HG02588 (cell line): ENCODE results near the gene PHLDA2.

Experiments used
- ATAC-seq: cut with Tn5 transposase; IDR thresholded peaks from one replicate; pipeline ENCODE4 v1.9.1; 2021; ENCODE audit warnings: mild to moderate bottlenecking, moderate library complexity; ENCODE audit not compliant: unreplicated experiment

Gene PHLDA2

GRCh38 chr11:2883979-2884815, 45.0 kb downstream of the PHLDA2 start:
- ATAC-seq = no peak

- ATAC-seq = no peak
These were observed 45.6 kb downstream of the PHLDA2 start for GRCh38 chr11:2883640-2883978.

DNA sequence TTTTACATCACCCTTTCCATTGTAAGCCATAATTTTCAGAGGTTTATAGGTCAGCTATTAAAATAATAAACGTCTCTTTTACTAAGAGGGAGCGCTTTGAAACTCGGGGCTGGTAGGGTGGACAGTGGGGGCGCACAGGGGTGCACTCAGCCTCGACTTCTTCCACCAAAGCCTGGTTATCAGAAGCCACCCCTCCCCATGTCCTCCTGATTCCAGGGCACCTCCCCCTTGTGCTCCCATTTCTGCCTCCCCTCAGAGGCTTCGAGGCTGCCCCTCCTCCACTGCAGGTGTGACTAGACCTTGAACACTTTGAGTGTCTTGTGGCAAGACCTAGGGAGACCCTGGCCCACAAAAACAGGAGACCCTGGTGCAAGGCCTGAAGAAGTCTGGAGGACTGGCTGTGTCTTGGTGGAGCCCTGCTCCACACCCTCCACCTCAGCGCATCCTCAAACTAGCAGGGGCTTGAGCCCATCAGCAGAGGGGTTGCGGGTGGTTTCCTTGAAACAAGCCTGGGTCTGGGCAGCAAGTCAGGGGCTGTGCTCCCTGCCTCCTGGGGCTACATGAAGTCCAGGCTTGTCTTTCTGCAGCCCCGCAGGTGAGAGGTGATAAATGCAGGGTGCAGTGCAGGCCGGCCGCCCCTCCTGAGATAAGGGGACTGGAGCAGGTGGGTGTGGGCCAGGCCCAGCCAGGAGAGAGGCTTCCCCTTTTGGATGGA, 46.7 kb downstream of the PHLDA2 start:
- no peak for ATAC-seq

DNA sequence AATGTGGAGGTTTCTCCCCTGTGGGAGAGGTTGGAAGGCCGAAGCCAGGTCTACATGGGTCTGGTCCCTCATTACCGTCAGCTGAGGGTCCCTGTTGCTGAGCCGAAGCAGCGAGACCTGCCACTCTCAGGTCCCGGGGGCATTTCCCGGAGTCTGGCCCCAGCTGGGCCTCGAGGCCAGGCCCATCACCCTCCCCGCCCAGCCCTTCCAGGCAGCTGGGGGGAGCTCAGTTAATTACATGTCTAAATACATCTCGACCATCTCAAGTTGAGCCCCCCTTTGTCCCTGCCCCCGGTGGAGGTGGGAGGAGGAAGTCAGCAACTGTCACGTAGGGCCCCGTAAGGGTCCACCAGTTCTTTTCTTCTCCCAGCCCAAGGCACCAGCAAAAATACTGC, 47.2 kb downstream of the PHLDA2 start:
- no peak for ATAC-seq

DNA sequence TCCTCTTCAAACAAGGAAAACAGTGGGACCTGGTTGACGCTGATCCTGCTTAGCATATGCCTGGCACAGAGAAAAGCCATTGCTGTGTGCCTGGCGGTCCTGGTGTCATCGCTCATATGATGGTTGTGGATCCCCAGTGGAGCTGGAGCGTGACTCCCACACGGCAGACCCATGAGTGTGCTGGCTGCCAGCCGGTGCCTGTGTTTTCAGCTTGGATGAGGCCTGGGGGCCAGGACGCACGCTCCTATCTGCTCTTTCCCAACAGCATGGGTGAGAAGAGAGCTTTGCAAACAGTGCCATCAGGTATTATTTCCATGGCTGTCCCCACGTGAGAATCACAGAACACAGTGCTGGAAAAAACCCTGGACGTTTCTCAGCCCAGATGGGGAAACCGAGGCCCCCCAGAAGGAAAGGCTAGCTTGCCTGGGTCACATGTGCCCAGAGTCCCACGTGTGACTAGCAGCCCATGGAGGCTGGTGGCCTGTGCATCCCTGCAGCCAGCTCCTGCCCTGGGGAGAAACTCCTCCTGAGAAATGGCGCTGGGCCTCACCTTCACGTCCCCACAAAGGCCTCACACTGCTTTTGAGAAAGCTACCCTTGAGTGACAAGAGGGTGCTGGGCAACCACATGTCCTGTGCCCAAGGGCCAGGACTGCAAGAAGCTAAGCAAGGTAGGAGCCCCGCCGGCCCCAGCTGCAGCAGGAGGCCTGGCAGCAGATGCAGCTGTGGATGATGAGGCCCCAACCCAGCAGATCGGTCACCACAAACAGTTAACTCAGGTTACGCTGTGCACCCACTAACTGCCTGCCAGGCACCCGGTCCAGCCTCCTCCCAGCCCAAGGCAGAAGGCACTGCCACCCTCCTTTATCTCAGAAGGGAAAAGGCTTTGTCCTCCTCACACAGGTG, 47.9 kb downstream of the PHLDA2 start:
- ATAC-seq = no peak

DNA sequence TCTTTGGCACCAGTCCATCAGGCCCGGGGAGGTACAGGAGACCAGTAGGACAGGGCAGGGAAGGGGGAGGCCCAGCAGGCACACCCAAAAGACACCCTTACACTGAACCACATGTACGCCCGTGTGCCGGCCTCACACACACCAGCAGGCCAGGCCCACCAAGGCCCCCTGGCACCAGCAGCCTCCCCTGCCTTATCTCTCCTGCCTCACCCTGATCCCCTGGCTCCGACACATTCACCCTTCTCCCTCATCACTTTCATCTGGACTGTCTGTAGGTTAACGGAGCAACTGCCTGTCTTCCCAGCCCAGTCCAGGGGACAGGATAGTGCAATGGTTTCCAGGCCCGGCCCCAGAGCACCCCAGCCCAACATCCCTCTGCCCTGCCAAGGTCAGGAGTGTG, 48.6 kb downstream of the PHLDA2 start:
- no peak for ATAC-seq

GRCh38 chr11:2878782-2879181, 50.4 kb downstream of the PHLDA2 start:
- ATAC-seq = no peak
